ENCODE results near the gene KRTAP10-12. TPM values are rescaled to one million over a fixed set of nuclear protein-coding genes. Genes with fewer than 3 reads are reported as not detected.

The KRTAP10-12 gene
- total RNA-seq, 1 experiment from 2014 or later: not detected

GRCh38 chr21:44732263-44732662 lies 35.3 kb downstream of the KRTAP10-12 start:
- Mint-ChIP-seq H3K4me3 (ENCODE audit: unreplicated experiment) (no peak overlapping the region), H3K36me3 (ENCODE audit: insufficient read depth, unreplicated experiment) (no peaks in the 10 kb centered on the region), H3K27me3 (ENCODE audit: insufficient read depth, unreplicated experiment) (peaks cover 1% of the 10 kb centered on the region), H3K27ac (ENCODE audit: unreplicated experiment) (no peak overlapping the region), H3K9me3 (ENCODE audit: unreplicated experiment) (no peaks in the 10 kb centered on the region), H3K4me1 (ENCODE audit: low read depth, unreplicated experiment) (no peaks in the 10 kb centered on the region)
- intact Hi-C loops (cut with micrococcal nuclease; ENCODE audit: unreplicated experiment): no loop called here
- POLR2A ChIA-PET: no interaction called here
- BruUV-seq (replicated peaks): no TSS peak
- H3K9me3 ChIP-seq: no peaks in the 10 kb centered on the region
- CTCF ChIA-PET: no interaction called here
- H3K36me3 ChIP-seq (ENCODE audit: control insufficient read depth, insufficient read depth, low read length): no peaks in the 10 kb centered on the region
- no peak overlapping the region for H3K4me3 ChIP-seq (ENCODE audit: low read depth, low read length)
- no peak for DNase-seq
- H3K27me3 ChIP-seq (replicated peaks; ENCODE audit: control insufficient read depth, insufficient read depth, low read length): no peaks in the 10 kb centered on the region
- no peak for TF ChIP-seq CTCF (IDR thresholded peaks at IDR 0.05; ENCODE audit: insufficient read depth in 1 of 2, low read depth in 1 of 2, low read length in 1 of 2, severe bottlenecking in 1 of 2, unreplicated experiment in 1 of 2)
- no peaks in the 10 kb centered on the region for H3K4me1 ChIP-seq

- Mint-ChIP-seq H3K4me3 (ENCODE audit: unreplicated experiment) (no peak overlapping the region), H3K27ac (ENCODE audit: unreplicated experiment) (no peak overlapping the region), H3K36me3 (ENCODE audit: insufficient read depth, unreplicated experiment) (no peaks in the 10 kb centered on the region), H3K4me1 (ENCODE audit: low read depth, unreplicated experiment) (no peaks in the 10 kb centered on the region), H3K27me3 (ENCODE audit: insufficient read depth, unreplicated experiment) (peaks cover 6% of the 10 kb centered on the region), H3K9me3 (ENCODE audit: unreplicated experiment) (no peaks in the 10 kb centered on the region)
- Histone ChIP-seq H3K36me3 (ENCODE audit: control insufficient read depth, insufficient read depth, low read length) (no peaks in the 10 kb centered on the region), H3K27me3 (replicated peaks; ENCODE audit: control insufficient read depth, insufficient read depth, low read length) (no peaks in the 10 kb centered on the region), H3K4me1 (no peaks in the 10 kb centered on the region), H3K9me3 (no peaks in the 10 kb centered on the region), H3K4me3 (ENCODE audit: low read depth, low read length) (no peak overlapping the region)
- POLR2A ChIA-PET: no interaction called here
- intact Hi-C loops (cut with micrococcal nuclease; ENCODE audit: unreplicated experiment): no loop called here
- no peak for DNase-seq
- CTCF ChIA-PET: interaction anchor here (1.3 kb wide), 1 partner anchor 10 kb away, joined by 3 read pairs; no protein-coding TSS in a partner anchor
- TF ChIP-seq CTCF (IDR thresholded peaks at IDR 0.05; ENCODE audit: insufficient read depth in 1 of 2, low read depth in 1 of 2, low read length in 1 of 2, severe bottlenecking in 1 of 2, unreplicated experiment in 1 of 2): no peak
- no TSS peak for BruUV-seq (replicated peaks)
Measured at GRCh38 chr21:44732956-44733355, 36.0 kb downstream of the KRTAP10-12 start.

DNA sequence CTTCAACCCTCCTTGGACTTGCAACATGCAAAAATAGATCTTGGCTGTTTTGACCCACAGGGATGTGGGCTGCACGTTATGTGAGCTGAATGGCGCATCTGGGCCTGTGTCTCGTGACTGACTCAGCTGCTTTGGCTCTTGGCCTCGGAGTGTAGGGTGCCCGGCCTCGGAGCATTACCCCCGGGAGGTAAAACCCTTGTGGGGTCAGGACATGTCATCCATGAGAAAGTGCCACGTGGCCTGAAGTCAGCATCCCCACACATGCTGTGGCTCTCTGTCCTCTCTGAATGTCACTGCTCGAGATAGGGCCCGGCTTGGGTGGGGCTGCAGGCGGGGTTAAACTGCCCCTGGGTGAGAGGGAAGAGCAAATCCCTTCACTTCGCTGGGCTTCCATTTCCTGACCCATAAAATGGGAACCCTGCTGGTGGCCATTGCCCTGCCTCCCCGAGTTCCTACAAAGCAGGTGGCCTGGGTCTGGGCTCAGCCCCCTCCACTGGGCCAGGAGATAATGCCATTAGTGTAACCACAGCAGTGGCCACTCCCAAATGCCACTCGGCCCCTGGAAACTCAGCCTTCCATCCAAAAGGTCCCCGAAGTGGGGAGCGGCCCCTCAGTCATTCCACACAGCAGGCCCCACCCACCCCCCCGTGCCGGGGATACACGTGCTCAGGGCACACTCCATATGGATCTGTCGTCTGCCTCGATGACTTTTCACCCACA lies 37.2 kb downstream of the KRTAP10-12 start:
- H3K27me3 ChIP-seq (replicated peaks; ENCODE audit: control insufficient read depth, insufficient read depth, low read length): no peaks in the 10 kb centered on the region
- intact Hi-C loops (cut with micrococcal nuclease; ENCODE audit: unreplicated experiment): no loop called here
- no peaks in the 10 kb centered on the region for H3K36me3 ChIP-seq (ENCODE audit: control insufficient read depth, insufficient read depth, low read length)
- BruUV-seq (replicated peaks): no TSS peak
- ChIA-PET CTCF (interaction anchor here (0.9 to 1.3 kb wide), 2 partner anchors 8 to 224 kb away, joined by 3 read pairs; no protein-coding TSS in a partner anchor), POLR2A (no interaction called here)
- H3K9me3 ChIP-seq: no peaks in the 10 kb centered on the region
- H3K4me1 ChIP-seq: no peaks in the 10 kb centered on the region
- Mint-ChIP-seq H3K4me3 (ENCODE audit: unreplicated experiment) (no peak overlapping the region), H3K27me3 (ENCODE audit: insufficient read depth, unreplicated experiment) (peaks cover 6% of the 10 kb centered on the region), H3K36me3 (ENCODE audit: insufficient read depth, unreplicated experiment) (no peaks in the 10 kb centered on the region), H3K27ac (ENCODE audit: unreplicated experiment) (no peak overlapping the region), H3K4me1 (ENCODE audit: low read depth, unreplicated experiment) (no peaks in the 10 kb centered on the region), H3K9me3 (ENCODE audit: unreplicated experiment) (no peaks in the 10 kb centered on the region)
- TF ChIP-seq CTCF (IDR thresholded peaks at IDR 0.05; ENCODE audit: insufficient read depth in 1 of 2, low read depth in 1 of 2, low read length in 1 of 2, severe bottlenecking in 1 of 2, unreplicated experiment in 1 of 2): no peak
- no peak overlapping the region for H3K4me3 ChIP-seq (ENCODE audit: low read depth, low read length)
- no peak for DNase-seq

Data from Caco-2 (cell line).